ENCODE data around the gene SMPD4. TPM values are rescaled to one million over a fixed set of nuclear protein-coding genes. Genes with fewer than 3 reads are reported as not detected.
"Not testable (repeated sequence)": the region's sequence is repeated elsewhere in the genome, so short reads cannot be mapped to it uniquely, and the experiment has no call there.

Gene SMPD4
- total RNA-seq, 4 donors from 2014 or later = 27.7 to 50.0 (median 37.0) TPM

DNA sequence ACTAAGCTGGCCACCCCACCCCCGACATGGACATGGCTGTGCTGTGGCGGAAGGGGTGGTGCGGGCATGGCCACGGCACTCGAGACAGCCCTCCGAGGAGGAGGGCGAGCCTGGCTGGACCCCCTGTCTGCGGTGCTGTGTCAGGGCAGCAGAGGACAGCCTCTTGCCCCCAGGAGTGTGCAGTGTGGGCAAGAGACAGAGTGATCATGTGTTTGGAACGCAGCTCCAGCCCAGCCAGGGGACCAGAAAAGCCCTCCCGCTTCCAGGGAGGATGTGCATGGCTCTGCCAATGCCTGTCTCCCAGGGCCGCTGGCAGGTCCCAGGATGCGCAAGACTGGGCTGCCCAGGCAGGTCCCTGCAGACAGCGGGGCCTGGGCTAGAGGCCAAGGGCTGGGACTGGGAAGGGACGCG lies 42.6 kb downstream of the SMPD4 start:
- not testable (repeated sequence) for H3K36me3 ChIP-seq, ATAC-seq, H3K9me3 ChIP-seq, H3K4me3 ChIP-seq, H3K27me3 ChIP-seq, H3K27ac ChIP-seq, H3K4me1 ChIP-seq
- WGBS, 2 donors (ENCODE audit: low coverage in 1 of 2) = 57% methylated on average over 3 of the region's 15 CpGs; no CpG with 5 or more reads in 1 of the 2 donors

DNA sequence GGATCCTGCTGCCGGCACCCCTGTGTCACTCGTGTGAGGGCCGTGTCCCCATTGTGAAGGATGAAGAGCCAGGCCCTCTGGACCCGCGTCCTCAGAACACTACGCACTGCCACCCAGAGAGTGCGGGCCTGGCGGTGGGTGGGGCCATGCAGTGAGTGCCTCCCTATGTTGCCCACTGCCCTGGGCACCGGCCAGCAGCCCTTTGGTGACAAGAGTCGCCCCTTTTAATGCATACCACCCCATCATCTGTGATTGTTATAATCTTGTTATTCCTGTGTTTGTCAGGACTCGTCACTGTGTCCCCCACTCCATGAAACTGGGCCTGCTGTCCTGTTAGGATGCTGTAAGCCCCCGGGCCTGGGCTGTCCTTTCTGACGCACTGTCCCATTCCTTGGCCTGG lies 43.1 kb downstream of the SMPD4 start:
- not testable (repeated sequence) for ATAC-seq, H3K9me3 ChIP-seq, H3K27me3 ChIP-seq, H3K27ac ChIP-seq, H3K36me3 ChIP-seq, H3K4me1 ChIP-seq, H3K4me3 ChIP-seq
- WGBS, 2 donors (ENCODE audit: low coverage in 1 of 2) = no CpG with 5 or more reads among the region's 13 CpGs

DNA sequence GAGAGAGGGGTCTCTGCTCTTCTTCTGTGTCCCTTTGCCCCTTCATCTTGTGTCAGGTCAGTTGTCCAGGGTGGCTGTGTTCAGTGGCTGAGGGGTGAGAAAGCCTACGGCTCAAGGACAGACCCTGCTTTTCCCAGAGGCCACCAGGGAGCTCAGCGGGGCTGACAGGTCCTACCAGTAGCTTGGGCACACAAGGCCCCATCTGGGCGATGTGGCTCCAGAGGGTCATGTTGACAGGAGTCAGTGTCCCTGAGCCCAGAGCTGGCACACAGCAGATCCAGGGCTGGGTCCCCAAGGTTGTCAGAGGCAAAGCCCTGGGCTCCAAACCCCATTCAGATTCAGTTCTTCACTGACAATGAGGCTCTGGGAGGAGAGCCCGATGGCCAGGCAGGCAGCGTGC lies 44.3 kb downstream of the SMPD4 start:
- H3K4me1 ChIP-seq, H3K4me3 ChIP-seq, H3K27ac ChIP-seq, ATAC-seq, H3K27me3 ChIP-seq, H3K9me3 ChIP-seq, H3K36me3 ChIP-seq: not testable (repeated sequence)
- WGBS, 2 donors (ENCODE audit: low coverage in 1 of 2) = 40% methylated on average over 1 of the region's 5 CpGs; no CpG with 5 or more reads in 1 of the 2 donors

DNA sequence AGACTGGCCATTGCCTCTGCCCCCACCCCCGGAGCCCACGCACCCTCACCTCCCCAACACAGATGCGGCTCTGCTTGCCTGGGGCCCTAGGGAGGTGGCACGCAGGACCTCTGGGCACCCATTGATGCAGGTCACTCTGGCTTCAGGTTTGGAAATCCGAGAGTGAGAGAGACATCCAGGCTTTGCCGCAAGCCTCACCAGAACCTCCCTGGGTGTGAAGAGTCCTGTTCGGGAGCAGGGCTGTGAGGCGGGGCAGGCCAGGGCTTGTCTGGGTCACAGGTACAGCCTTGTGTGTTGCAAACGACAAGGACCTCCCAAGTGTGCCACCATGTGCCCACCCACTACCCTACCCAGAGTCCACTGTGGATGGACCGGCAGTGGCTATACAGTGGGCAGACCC lies 44.9 kb downstream of the SMPD4 start:
- H3K27ac ChIP-seq, H3K27me3 ChIP-seq, H3K36me3 ChIP-seq, ATAC-seq, H3K4me1 ChIP-seq, H3K9me3 ChIP-seq, H3K4me3 ChIP-seq: not testable (repeated sequence)
- WGBS, 2 donors (ENCODE audit: low coverage in 1 of 2) = no CpG with 5 or more reads among the region's 10 CpGs

DNA sequence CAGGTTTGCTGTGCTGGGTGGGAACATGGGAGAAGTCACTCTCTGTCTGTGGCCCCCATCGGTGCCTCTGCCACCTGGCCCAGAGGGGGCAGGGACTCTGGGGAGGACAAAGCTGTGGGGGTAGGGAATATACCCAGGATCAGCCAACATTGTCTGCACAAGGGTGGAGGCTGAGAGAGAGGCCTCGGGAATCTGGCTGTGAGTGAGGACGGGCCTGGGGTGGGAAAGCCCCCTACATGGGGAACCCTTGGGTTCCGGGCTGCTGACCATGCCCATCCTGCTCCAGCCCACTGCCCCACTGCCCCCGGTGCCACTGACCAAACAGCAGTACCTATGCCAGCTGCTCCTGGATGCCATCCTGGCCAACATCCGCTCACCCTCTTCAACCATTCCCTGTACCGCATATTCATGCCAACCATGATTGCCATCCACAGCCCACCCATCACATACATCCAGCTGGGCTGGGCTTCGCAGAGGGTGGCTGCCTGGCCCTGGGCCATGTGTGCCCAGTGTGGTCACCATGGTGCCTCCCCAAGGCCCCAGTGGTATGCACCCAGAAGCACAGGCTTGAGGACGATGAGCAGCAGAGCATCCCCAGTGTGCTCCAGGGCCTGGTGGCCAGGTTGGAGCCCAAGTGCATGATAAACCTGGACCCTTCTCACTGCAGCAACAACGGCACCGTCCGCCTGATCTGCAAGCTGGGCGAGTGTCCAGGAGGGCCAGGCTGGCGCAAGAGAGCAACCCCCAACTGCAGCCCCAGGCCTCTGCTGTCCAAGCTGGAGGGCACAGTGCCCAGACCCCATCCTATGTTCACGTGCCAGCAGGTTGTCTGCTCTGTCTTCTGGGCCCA lies 45.5 kb downstream of the SMPD4 start:
- Histone ChIP-seq H3K4me3 (no peak overlapping the region), H3K27me3 (no peaks in the 10 kb centered on the region), H3K27ac (no peak overlapping the region), H3K4me1 (no peaks in the 10 kb centered on the region), H3K36me3 (no peaks in the 10 kb centered on the region), H3K9me3 (no peaks in the 10 kb centered on the region)
- TF ChIP-seq, protein P1, sequence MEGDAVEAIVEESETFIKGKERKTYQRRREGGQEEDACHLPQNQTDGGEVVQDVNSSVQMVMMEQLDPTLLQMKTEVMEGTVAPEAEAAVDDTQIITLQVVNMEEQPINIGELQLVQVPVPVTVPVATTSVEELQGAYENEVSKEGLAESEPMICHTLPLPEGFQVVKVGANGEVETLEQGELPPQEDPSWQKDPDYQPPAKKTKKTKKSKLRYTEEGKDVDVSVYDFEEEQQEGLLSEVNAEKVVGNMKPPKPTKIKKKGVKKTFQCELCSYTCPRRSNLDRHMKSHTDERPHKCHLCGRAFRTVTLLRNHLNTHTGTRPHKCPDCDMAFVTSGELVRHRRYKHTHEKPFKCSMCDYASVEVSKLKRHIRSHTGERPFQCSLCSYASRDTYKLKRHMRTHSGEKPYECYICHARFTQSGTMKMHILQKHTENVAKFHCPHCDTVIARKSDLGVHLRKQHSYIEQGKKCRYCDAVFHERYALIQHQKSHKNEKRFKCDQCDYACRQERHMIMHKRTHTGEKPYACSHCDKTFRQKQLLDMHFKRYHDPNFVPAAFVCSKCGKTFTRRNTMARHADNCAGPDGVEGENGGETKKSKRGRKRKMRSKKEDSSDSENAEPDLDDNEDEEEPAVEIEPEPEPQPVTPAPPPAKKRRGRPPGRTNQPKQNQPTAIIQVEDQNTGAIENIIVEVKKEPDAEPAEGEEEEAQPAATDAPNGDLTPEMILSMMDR (IDR thresholded peaks at IDR 0.05) = no peak
- ATAC-seq = no peak
- WGBS, 2 donors (ENCODE audit: low coverage in 1 of 2) = 95% methylated on average over 3 of the region's 15 CpGs; no CpG with 5 or more reads in 1 of the 2 donors

DNA sequence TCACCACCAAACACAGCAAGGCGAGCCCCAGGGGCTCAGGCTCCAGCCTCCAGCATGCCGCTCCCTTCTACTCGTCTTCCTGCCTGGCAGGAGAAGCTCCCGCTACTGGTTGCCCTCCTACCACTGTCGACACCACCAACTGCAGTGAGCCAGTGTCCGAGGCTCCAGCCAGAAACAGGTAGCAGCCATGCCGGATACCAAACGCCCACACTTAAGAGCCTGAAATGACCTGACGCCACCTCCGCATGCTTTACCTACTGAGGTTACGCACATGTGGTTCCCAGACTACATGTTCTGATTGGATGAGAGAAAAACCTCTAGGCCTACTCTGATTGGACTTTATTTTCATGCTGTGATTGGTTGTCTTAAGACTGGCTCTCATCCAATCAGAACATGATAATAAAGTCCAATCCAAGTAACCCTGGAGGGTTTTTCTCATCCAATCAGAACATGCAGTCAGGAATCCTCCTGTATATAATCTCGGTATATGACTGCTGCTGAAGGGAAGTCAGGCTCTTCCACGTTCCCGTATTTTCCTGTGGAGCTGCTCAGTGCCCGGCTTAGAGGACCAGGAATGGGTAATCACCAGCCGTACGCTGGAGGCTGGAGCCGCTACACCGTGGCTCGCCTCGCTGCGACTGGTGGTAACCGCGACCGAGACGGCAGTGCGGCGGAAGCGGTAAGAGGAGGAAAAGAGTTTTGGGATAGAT lies 52.1 kb downstream of the SMPD4 start, which contains the start of gene POTEF:
TSS of gene POTEF (minus strand) at position 103 of the 710 bp plus-strand sequence. CDS start 8,707 bp downstream, outside the sequence.
- H3K4me3 ChIP-seq, H3K4me1 ChIP-seq, H3K27me3 ChIP-seq, ATAC-seq, H3K9me3 ChIP-seq, H3K27ac ChIP-seq, H3K36me3 ChIP-seq: not testable (repeated sequence)
- 83% methylated on average over 6 of the region's 29 CpGs; no CpG with 5 or more reads in 1 of the 2 donors for WGBS, 2 donors (ENCODE audit: low coverage in 1 of 2)

DNA sequence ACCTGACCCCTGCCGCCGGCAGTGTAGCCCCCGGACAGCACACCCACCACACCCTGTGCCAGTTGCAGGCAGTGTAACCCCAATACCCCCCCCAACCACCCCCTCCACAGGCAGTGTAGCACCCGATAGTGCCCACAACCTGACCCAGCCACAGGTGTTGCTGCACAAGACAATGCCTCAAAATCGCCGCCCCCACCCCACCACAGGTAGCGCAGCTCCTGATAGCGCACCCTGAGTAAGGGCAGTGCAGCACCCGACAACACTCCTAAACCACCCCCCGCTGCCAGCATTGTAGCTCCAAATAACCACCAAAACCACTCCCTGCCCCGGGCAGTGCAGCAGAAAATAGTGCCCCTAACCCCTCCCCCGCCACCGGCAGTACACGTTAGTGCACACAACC lies 52.9 kb downstream of the SMPD4 start:
- not testable (repeated sequence) for H3K36me3 ChIP-seq, H3K27ac ChIP-seq, H3K4me3 ChIP-seq, H3K27me3 ChIP-seq, H3K4me1 ChIP-seq, H3K9me3 ChIP-seq, ATAC-seq
- no CpG with 5 or more reads among the region's 14 CpGs for WGBS, 2 donors (ENCODE audit: low coverage in 1 of 2)

DNA sequence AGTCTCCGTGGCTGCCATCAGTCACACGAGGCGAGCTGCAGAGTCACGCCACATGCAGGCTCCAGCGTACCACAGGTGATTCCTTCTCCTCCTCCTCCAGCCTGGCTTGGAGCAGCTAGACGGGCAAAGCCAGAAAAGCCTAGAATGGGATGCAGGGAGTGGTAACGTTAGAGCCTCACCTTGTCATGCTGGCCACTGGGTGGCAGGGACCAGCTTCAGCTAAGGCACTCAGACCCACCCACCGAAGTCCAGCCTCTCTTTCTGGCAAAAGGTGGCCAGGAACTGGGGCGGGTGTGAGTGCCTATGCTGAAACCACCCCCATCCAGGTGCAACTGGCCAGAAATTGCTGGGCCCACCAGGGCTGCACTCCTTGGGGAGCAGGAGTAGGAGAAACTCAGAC lies 53.7 kb downstream of the SMPD4 start:
- WGBS, 2 donors (ENCODE audit: low coverage in 1 of 2) = no CpG with 5 or more reads among the region's 9 CpGs
- not testable (repeated sequence) for H3K36me3 ChIP-seq, H3K4me3 ChIP-seq, H3K9me3 ChIP-seq, H3K4me1 ChIP-seq, H3K27ac ChIP-seq, H3K27me3 ChIP-seq, ATAC-seq

DNA sequence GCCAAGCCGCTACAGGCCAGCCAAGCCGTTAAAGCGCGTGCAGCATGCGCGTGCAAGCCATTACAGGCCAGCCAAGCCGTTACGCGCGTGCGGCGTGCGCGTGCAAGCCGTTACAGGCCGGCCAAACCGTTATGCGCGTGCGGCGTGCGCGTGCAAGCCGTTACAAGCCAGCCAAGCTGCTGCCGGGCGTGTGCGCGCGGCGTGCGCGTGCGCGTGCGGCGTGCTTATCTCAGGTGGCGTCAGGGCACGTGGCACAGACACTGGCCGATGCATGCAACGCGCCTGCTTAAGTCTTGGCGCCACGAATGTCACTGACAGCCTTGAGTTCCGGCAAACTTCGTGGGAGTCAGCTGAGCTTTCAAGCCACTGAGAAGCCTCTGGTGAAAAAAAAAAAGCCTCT lies 60.5 kb downstream of the SMPD4 start:
- not testable (repeated sequence) for H3K27ac ChIP-seq, ATAC-seq, H3K27me3 ChIP-seq, H3K4me1 ChIP-seq, H3K4me3 ChIP-seq, H3K9me3 ChIP-seq, H3K36me3 ChIP-seq
- 98% methylated on average over 33 of the region's 45 CpGs; no CpG with 5 or more reads in 1 of the 2 donors for WGBS, 2 donors (ENCODE audit: low coverage in 1 of 2)

DNA sequence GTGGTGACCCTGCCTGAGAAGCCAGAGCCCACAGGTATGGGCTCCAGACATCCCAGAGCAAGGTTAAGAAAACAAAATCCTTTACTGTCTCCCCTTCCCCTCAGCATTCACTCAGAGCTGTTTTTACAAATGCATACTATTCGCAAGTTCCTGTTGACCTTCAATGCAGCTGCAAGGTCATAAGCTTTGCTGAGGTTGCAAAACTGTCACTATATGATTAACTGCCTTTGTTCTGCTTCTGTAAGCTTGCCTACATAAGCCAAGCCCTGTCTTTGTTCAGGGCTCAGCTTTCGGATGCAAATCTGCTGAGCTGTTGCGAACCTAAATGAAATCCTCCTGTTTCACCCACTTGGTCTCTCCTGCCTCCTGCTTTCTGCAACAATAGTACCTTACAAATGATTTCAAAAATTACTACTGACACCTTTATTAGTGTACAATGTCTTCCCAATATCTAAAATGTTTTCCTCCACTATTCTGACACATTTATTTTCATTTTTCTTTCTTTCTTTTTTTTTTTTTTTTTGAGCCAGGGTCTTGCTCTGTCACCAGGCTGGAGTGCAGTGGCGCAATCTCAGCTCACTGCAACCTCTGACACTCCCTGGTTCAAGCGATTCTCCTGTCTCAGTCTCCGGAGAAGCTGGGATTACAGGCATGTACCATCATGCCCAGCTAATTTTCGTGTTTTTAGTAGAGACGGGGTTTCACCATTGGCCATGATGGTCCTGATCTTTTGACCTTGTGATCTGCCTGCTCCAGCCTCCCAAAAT lies 78.6 kb downstream of the SMPD4 start:
- H3K9me3 ChIP-seq, ATAC-seq, H3K27me3 ChIP-seq, H3K36me3 ChIP-seq, H3K4me1 ChIP-seq, H3K4me3 ChIP-seq, H3K27ac ChIP-seq: not testable (repeated sequence)
- WGBS, 2 donors (ENCODE audit: low coverage in 1 of 2) = 45 to 60% methylated on average over 3 of the region's 8 CpGs

All from gastroesophageal sphincter (tissue), 4 donors.